GM21619 (cell line): ENCODE measurements around the gene MUC21.
"Not testable (repeated sequence)": the region's sequence is repeated elsewhere in the genome, so short reads cannot be mapped to it uniquely, and the experiment has no call there.

Experiments used
- ATAC-seq: cut with Tn5 transposase; IDR thresholded peaks from one replicate; pipeline ENCODE4 v1.9.1; 2021; ENCODE audit not compliant: unreplicated experiment

MUC21 gene

GRCh38 chr6:31005249-31006020 lies 21.9 kb downstream of the MUC21 start:
- no peak for ATAC-seq

GRCh38 chr6:31007694-31008093 lies 24.2 kb downstream of the MUC21 start:
- ATAC-seq, result no peak

GRCh38 chr6:31008165-31008564 lies 24.6 kb downstream of the MUC21 start:
- no peak for ATAC-seq

- no peak for ATAC-seq
Measured at GRCh38 chr6:31009731-31010130, 26.2 kb downstream of the MUC21 start.

- no peak for ATAC-seq
Measured at GRCh38 chr6:31010393-31011060, 27.0 kb downstream of the MUC21 start, which contains the start of gene MUC22. Gene MUC22 (plus strand): TSS chr6:31010474. CDS start chr6:31010707, 233 bp downstream.

- no peak for ATAC-seq
Measured at GRCh38 chr6:31011153-31011552, 27.6 kb downstream of the MUC21 start.

- ATAC-seq, result no peak
Measured at GRCh38 chr6:31016659-31017299, 33.3 kb downstream of the MUC21 start.

- ATAC-seq, result not testable (repeated sequence)
Measured at GRCh38 chr6:31017436-31017835, 33.9 kb downstream of the MUC21 start.

- ATAC-seq, result no peak
Measured at GRCh38 chr6:31020057-31020456, 36.5 kb downstream of the MUC21 start.

GRCh38 chr6:31020631-31021255 lies 37.2 kb downstream of the MUC21 start:
- not testable (repeated sequence) for ATAC-seq

- ATAC-seq, result not testable (repeated sequence)
Measured at GRCh38 chr6:31021705-31022531, 38.4 kb downstream of the MUC21 start.

- no peak for ATAC-seq
Measured at GRCh38 chr6:31025595-31025994, 42.1 kb downstream of the MUC21 start.

GRCh38 chr6:31031095-31031494 lies 47.6 kb downstream of the MUC21 start:
- ATAC-seq, result no peak

GRCh38 chr6:31033075-31033474 lies 49.6 kb downstream of the MUC21 start:
- no peak for ATAC-seq

GRCh38 chr6:31035862-31036497 lies 52.5 kb downstream of the MUC21 start:
- no peak for ATAC-seq

GRCh38 chr6:31037169-31037568 lies 53.7 kb downstream of the MUC21 start:
- no peak for ATAC-seq

GRCh38 chr6:31037682-31038081 lies 54.2 kb downstream of the MUC21 start:
- ATAC-seq, result no peak

GRCh38 chr6:31038559-31038958 lies 55.0 kb downstream of the MUC21 start:
- ATAC-seq, result no peak
